ENCODE results near the gene MRPL53. TPM values are rescaled to one million over a fixed set of nuclear protein-coding genes. Genes with fewer than 3 reads are reported as not detected.
A peak's percentile ranks its signal among the peaks of the same experiment; 100 is the strongest.

MRPL53 gene
- total and polyA plus RNA-seq, 2 of the 13 experiments (the other 11 are each of a cell fraction or from before 2014, with no cell fraction given): 34.3 to 51.9 TPM

DNA sequence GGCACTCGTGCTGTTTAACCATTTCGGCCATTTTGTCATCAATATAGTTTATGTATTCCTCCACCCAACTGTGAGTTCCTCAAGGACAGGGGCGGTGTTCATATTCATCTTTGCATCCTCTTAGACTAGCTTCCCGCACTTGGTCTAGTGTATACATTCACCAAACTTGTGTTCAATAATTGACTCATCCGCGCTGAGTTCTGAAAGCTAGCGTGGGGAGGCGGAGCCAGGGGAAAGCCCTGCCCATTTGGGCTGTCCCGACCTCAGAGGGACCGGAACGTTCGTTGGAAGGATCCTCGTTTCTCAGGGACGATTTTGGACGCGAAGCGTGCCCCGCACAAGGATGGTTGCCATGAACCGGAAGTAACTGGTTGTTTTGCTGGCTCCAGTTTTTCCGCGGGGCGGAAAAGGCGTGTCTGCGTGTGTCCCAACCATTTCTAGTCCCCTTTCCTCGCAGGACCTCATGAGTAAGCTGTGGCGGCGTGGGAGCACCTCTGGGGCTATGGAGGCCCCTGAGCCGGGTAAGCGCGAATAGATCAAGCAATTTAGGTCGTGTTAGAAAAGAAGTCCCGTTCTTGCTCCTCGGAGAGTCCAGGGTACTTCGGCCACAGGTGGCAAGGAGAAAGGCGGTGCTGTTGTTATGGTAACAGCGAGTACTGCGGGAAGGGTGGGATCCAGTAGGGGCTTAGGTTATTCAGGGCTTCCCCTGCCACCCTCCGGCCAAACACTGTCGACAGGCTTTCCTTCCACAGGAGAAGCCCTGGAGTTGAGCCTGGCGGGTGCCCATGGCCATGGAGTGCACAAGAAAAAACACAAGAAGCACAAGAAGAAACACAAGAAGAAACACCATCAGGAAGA lies 17.6 kb downstream of the MRPL53 start, which contains the start of gene INO80B (continued):
- TF ChIP-seq, protein P1, sequence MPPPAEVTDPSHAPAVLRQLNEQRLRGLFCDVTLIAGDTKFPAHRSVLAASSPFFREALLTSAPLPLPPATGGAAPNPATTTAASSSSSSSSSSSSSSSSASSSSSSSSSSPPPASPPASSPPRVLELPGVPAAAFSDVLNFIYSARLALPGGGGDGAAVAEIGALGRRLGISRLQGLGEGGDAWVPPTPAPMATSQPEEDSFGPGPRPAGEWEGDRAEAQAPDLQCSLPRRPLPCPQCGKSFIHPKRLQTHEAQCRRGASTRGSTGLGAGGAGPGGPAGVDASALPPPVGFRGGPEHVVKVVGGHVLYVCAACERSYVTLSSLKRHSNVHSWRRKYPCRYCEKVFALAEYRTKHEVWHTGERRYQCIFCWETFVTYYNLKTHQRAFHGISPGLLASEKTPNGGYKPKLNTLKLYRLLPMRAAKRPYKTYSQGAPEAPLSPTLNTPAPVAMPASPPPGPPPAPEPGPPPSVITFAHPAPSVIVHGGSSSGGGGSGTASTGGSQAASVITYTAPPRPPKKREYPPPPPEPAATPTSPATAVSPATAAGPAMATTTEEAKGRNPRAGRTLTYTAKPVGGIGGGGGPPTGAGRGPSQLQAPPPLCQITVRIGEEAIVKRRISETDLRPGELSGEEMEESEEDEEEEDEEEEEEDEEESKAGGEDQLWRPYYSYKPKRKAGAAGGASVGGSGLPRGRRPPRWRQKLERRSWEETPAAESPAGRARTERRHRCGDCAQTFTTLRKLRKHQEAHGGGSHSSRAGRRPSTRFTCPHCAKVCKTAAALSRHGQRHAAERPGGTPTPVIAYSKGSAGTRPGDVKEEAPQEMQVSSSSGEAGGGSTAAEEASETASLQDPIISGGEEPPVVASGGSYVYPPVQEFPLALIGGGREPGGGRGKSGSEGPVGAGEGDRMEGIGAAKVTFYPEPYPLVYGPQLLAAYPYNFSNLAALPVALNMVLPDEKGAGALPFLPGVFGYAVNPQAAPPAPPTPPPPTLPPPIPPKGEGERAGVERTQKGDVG (CRISPR knock-in tag; IDR thresholded peaks at IDR 0.05; ENCODE audit: borderline replicate concordance): peak; percentile 93; the same call in 1 of the 2 replicates
- TF ChIP-seq DPF2 (CRISPR knock-in tag; IDR thresholded peaks at IDR 0.05; ENCODE audit: borderline replicate concordance, low read depth) (no peak), ZNF678 (CRISPR knock-in tag; IDR thresholded peaks at IDR 0.05) (no peak; the same call in 1 of the 2 replicates), ZNF761 (CRISPR knock-in tag; conservative IDR thresholded peaks at IDR 0.05) (0 out of 2 replicates have a peak, but pooled peaks have one; percentile 40), MYNN (CRISPR knock-in tag; IDR thresholded peaks at IDR 0.05; ENCODE audit: low read depth) (peak; percentile 96), HES4 (CRISPR knock-in tag; IDR thresholded peaks at IDR 0.05; ENCODE audit: borderline replicate concordance) (peak; percentile 67; the same call in 1 of the 2 replicates), ZNF776 (CRISPR knock-in tag; IDR thresholded peaks at IDR 0.05) (no peak), TBX3 (IDR thresholded peaks at IDR 0.05; ENCODE audit: borderline replicate concordance) (peak; percentile 8; the same call in 1 of the 2 replicates), ZNF354B (CRISPR knock-in tag; IDR thresholded peaks at IDR 0.05) (peak; percentile 74; the same call in 1 of the 2 replicates), ZNF557 (CRISPR knock-in tag; IDR thresholded peaks at IDR 0.05) (0 out of 2 replicates have a peak, but pooled peaks have one; percentile 12), ZNF160 (CRISPR knock-in tag; IDR thresholded peaks at IDR 0.05) (peak; percentile 86), GTF3A (CRISPR knock-in tag; conservative IDR thresholded peaks at IDR 0.05) (peak; percentile 85; the same call in 1 of the 2 replicates), ZNF350 (CRISPR knock-in tag; IDR thresholded peaks at IDR 0.05; ENCODE audit: borderline replicate concordance, low read depth) (peak; percentile 100), TBP (CRISPR knock-in tag; IDR thresholded peaks at IDR 0.05) (no peak)
- TF ChIP-seq, protein P2, sequence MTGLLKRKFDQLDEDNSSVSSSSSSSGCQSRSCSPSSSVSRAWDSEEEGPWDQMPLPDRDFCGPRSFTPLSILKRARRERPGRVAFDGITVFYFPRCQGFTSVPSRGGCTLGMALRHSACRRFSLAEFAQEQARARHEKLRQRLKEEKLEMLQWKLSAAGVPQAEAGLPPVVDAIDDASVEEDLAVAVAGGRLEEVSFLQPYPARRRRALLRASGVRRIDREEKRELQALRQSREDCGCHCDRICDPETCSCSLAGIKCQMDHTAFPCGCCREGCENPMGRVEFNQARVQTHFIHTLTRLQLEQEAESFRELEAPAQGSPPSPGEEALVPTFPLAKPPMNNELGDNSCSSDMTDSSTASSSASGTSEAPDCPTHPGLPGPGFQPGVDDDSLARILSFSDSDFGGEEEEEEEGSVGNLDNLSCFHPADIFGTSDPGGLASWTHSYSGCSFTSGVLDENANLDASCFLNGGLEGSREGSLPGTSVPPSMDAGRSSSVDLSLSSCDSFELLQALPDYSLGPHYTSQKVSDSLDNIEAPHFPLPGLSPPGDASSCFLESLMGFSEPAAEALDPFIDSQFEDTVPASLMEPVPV (CRISPR knock-in tag; IDR thresholded peaks at IDR 0.05): peak; percentile 88; the same call in 1 of the 2 replicates
- TF ChIP-seq, protein P3, sequence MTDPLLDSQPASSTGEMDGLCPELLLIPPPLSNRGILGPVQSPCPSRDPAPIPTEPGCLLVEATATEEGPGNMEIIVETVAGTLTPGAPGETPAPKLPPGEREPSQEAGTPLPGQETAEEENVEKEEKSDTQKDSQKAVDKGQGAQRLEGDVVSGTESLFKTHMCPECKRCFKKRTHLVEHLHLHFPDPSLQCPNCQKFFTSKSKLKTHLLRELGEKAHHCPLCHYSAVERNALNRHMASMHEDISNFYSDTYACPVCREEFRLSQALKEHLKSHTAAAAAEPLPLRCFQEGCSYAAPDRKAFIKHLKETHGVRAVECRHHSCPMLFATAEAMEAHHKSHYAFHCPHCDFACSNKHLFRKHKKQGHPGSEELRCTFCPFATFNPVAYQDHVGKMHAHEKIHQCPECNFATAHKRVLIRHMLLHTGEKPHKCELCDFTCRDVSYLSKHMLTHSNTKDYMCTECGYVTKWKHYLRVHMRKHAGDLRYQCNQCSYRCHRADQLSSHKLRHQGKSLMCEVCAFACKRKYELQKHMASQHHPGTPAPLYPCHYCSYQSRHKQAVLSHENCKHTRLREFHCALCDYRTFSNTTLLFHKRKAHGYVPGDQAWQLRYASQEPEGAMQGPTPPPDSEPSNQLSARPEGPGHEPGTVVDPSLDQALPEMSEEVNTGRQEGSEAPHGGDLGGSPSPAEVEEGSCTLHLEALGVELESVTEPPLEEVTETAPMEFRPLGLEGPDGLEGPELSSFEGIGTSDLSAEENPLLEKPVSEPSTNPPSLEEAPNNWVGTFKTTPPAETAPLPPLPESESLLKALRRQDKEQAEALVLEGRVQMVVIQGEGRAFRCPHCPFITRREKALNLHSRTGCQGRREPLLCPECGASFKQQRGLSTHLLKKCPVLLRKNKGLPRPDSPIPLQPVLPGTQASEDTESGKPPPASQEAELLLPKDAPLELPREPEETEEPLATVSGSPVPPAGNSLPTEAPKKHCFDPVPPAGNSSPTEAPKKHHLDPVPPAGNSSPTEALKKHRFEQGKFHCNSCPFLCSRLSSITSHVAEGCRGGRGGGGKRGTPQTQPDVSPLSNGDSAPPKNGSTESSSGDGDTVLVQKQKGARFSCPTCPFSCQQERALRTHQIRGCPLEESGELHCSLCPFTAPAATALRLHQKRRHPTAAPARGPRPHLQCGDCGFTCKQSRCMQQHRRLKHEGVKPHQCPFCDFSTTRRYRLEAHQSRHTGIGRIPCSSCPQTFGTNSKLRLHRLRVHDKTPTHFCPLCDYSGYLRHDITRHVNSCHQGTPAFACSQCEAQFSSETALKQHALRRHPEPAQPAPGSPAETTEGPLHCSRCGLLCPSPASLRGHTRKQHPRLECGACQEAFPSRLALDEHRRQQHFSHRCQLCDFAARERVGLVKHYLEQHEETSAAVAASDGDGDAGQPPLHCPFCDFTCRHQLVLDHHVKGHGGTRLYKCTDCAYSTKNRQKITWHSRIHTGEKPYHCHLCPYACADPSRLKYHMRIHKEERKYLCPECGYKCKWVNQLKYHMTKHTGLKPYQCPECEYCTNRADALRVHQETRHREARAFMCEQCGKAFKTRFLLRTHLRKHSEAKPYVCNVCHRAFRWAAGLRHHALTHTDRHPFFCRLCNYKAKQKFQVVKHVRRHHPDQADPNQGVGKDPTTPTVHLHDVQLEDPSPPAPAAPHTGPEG (CRISPR knock-in tag; IDR thresholded peaks at IDR 0.05): peak; percentile 75

Data from HepG2 (cell line).